Stimulated activated effector memory CD8-positive, alpha-beta T cell treated with anti-CD3 and anti-CD28 coated beads, Interleukin-12 subunit alpha, Interleukin-12 subunit beta, amount 100 ng/mL, for 72 hours (primary cell): ENCODE measurements around the gene BMERB1.
A peak's percentile ranks its signal among the peaks of the same experiment; 100 is the strongest.
"Not testable (repeated sequence)": the region's sequence is repeated elsewhere in the genome, so short reads cannot be mapped to it uniquely, and the experiment has no call there.

Experiments
- ATAC-seq: fragments of 150-1000 bp; cut with Tn5 transposase; 2 replicates; pipeline ENCODE4 v1.10.0; 2021
- DNase-seq, 2 donors: peaks; one replicate each; pipeline ENCODE4 v3.0.0; 2021 to 2022; ENCODE audit warnings: low spot score in 2 of 2
- H3K27ac Mint-ChIP-seq: one replicate; pipeline ENCODE4 v1.8.0; 2022; ENCODE audit warnings: mild to moderate bottlenecking, mixed read lengths
- H3K36me3 Mint-ChIP-seq: one replicate; pipeline ENCODE4 v1.8.0; 2022; ENCODE audit warnings: mild to moderate bottlenecking, mixed read lengths
- H3K4me1 Mint-ChIP-seq: one replicate; pipeline ENCODE4 v1.8.0; 2022; ENCODE audit warnings: mixed read lengths
- H3K4me3 Mint-ChIP-seq: one replicate; pipeline ENCODE4 v1.8.0; 2022; ENCODE audit warnings: mild to moderate bottlenecking, mixed read lengths
- H3K9me3 Mint-ChIP-seq: one replicate; pipeline ENCODE4 v1.8.0; 2022; ENCODE audit warnings: mixed read lengths

Gene BMERB1

GRCh38 chr16:15434425-15435215 is at the start of gene BMERB1:
BMERB1 (plus strand) TSS chr16:15434588; CDS start chr16:15434654, 66 bp downstream.
- peak; percentile 91 for ATAC-seq
- H3K4me3 Mint-ChIP-seq: peak within 1 kb of the TSS; percentile 79

GRCh38 chr16:15388060-15388459 is 46.3 kb upstream of the BMERB1 start:
- H3K4me1 Mint-ChIP-seq, H3K4me3 Mint-ChIP-seq, DNase-seq, ATAC-seq, H3K36me3 Mint-ChIP-seq, H3K9me3 Mint-ChIP-seq, H3K27ac Mint-ChIP-seq: not testable (repeated sequence)

More at GRCh38 chr16:15434425-15435215, at the start of gene BMERB1:
- Mint-ChIP-seq H3K9me3 (no peaks in the 10 kb centered on the region), H3K27ac (peak within 1 kb of the TSS; percentile 45), H3K4me1 (peaks cover 16% of the 10 kb centered on the region), H3K36me3 (peaks cover 5% of the 10 kb centered on the region)
- peak; percentile 42 to 83 for DNase-seq

- not testable (repeated sequence) for H3K4me1 Mint-ChIP-seq, H3K27ac Mint-ChIP-seq, ATAC-seq
These were observed 44.5 kb upstream of the BMERB1 start for GRCh38 chr16:15389916-15390315.

GRCh38 chr16:15393025-15393424 is 41.4 kb upstream of the BMERB1 start:
- not testable (repeated sequence) for H3K36me3 Mint-ChIP-seq, H3K9me3 Mint-ChIP-seq, ATAC-seq, DNase-seq, H3K27ac Mint-ChIP-seq, H3K4me1 Mint-ChIP-seq, H3K4me3 Mint-ChIP-seq

More at GRCh38 chr16:15389916-15390315, 44.5 kb upstream of the BMERB1 start:
- DNase-seq, H3K4me3 Mint-ChIP-seq, H3K9me3 Mint-ChIP-seq, H3K36me3 Mint-ChIP-seq: not testable (repeated sequence)

- not testable (repeated sequence) for DNase-seq, H3K4me1 Mint-ChIP-seq, H3K27ac Mint-ChIP-seq, H3K9me3 Mint-ChIP-seq, H3K36me3 Mint-ChIP-seq
- ATAC-seq: peak; percentile 42
- H3K4me3 Mint-ChIP-seq: peak within 1 kb of the TSS; percentile 9
These were observed 38.5 kb upstream of the BMERB1 start, which contains the start of gene MPV17L for GRCh38 chr16:15395631-15396508. MPV17L (plus strand) TSS chr16:15395754; CDS start chr16:15395898, 144 bp downstream.

GRCh38 chr16:15396509-15396829 is 37.9 kb upstream of the BMERB1 start:
- not testable (repeated sequence) for DNase-seq, ATAC-seq

GRCh38 chr16:15396948-15397594 is 37.3 kb upstream of the BMERB1 start:
- H3K9me3 Mint-ChIP-seq: no peaks in the 10 kb centered on the region
- no peak for ATAC-seq
- DNase-seq: no peak
- H3K4me1 Mint-ChIP-seq: no peaks in the 10 kb centered on the region
- H3K36me3 Mint-ChIP-seq: no peaks in the 10 kb centered on the region
- no peak overlapping the region for H3K27ac Mint-ChIP-seq
- no peak overlapping the region for H3K4me3 Mint-ChIP-seq

More at GRCh38 chr16:15396509-15396829, 37.9 kb upstream of the BMERB1 start:
- not testable (repeated sequence) for H3K4me3 Mint-ChIP-seq, H3K36me3 Mint-ChIP-seq, H3K4me1 Mint-ChIP-seq, H3K27ac Mint-ChIP-seq, H3K9me3 Mint-ChIP-seq

GRCh38 chr16:15398618-15399316 is 35.6 kb upstream of the BMERB1 start:
- no peak overlapping the region for H3K4me3 Mint-ChIP-seq
- ATAC-seq: no peak
- no peak for DNase-seq
- H3K36me3 Mint-ChIP-seq: no peaks in the 10 kb centered on the region
- no peaks in the 10 kb centered on the region for H3K9me3 Mint-ChIP-seq
- H3K27ac Mint-ChIP-seq: no peak overlapping the region
- no peaks in the 10 kb centered on the region for H3K4me1 Mint-ChIP-seq

GRCh38 chr16:15399317-15399716 is 35.1 kb upstream of the BMERB1 start:
- H3K36me3 Mint-ChIP-seq: no peaks in the 10 kb centered on the region
- H3K9me3 Mint-ChIP-seq: no peaks in the 10 kb centered on the region
- H3K27ac Mint-ChIP-seq: no peak overlapping the region
- ATAC-seq: no peak
- H3K4me1 Mint-ChIP-seq: no peaks in the 10 kb centered on the region
- DNase-seq: no peak
- no peak overlapping the region for H3K4me3 Mint-ChIP-seq

GRCh38 chr16:15400314-15400713 is 34.1 kb upstream of the BMERB1 start:
- H3K27ac Mint-ChIP-seq, H3K36me3 Mint-ChIP-seq, ATAC-seq: not testable (repeated sequence)

GRCh38 chr16:15401972-15402371 is 32.4 kb upstream of the BMERB1 start:
- no peak overlapping the region for H3K27ac Mint-ChIP-seq
- H3K36me3 Mint-ChIP-seq: no peaks in the 10 kb centered on the region
- no peaks in the 10 kb centered on the region for H3K9me3 Mint-ChIP-seq
- DNase-seq: no peak
- H3K4me3 Mint-ChIP-seq: no peak overlapping the region
- H3K4me1 Mint-ChIP-seq: no peaks in the 10 kb centered on the region
- ATAC-seq: no peak

More at GRCh38 chr16:15400314-15400713, 34.1 kb upstream of the BMERB1 start:
- DNase-seq, H3K9me3 Mint-ChIP-seq, H3K4me3 Mint-ChIP-seq, H3K4me1 Mint-ChIP-seq: not testable (repeated sequence)

GRCh38 chr16:15403392-15403995 is 30.9 kb upstream of the BMERB1 start:
- no peak overlapping the region for H3K27ac Mint-ChIP-seq
- ATAC-seq (no peak), DNase-seq (no peak)
- no peak overlapping the region for H3K4me3 Mint-ChIP-seq
- no peaks in the 10 kb centered on the region for H3K36me3 Mint-ChIP-seq
- no peaks in the 10 kb centered on the region for H3K9me3 Mint-ChIP-seq
- no peaks in the 10 kb centered on the region for H3K4me1 Mint-ChIP-seq

GRCh38 chr16:15404091-15404490 is 30.3 kb upstream of the BMERB1 start:
- not testable (repeated sequence) for DNase-seq, H3K4me3 Mint-ChIP-seq, H3K27ac Mint-ChIP-seq, H3K4me1 Mint-ChIP-seq, H3K36me3 Mint-ChIP-seq, H3K9me3 Mint-ChIP-seq, ATAC-seq

GRCh38 chr16:15404792-15405191 is 29.6 kb upstream of the BMERB1 start:
- no peaks in the 10 kb centered on the region for H3K36me3 Mint-ChIP-seq
- H3K9me3 Mint-ChIP-seq: no peaks in the 10 kb centered on the region
- H3K4me3 Mint-ChIP-seq: no peak overlapping the region
- no peaks in the 10 kb centered on the region for H3K4me1 Mint-ChIP-seq
- no peak overlapping the region for H3K27ac Mint-ChIP-seq
- DNase-seq (no peak), ATAC-seq (no peak)
